GM13977 (cell line): Measurements from ENCODE around the gene ARFRP1.

Experiments
- DNase-seq: peaks from one replicate; pipeline ENCODE4 v3.0.0; 2012; ENCODE audit warnings: low spot score
- CTCF ChIP-seq: IDR thresholded peaks from 2 replicates; pipeline ENCODE4 v1.5.1; 2012; ENCODE audit warnings: mild to moderate bottlenecking, control low read depth; ENCODE audit not compliant: insufficient read depth; ENCODE audit errors: extremely low read depth, missing control alignments
- in situ Hi-C: fragments of 300-500 bp; cut with MboI; formaldehyde crosslinking; loops from one replicate; pipeline ENCODE4 v1.12.0; 2022; ENCODE audit warnings: low sequenced_read_pairs, low pct_unique_long_range_greater_than_20kb, mixed read lengths, inconsistent platforms; ENCODE audit not compliant: unreplicated experiment

Gene ARFRP1

GRCh38 chr20:63694584-63695423, 13.0 kb downstream of the ARFRP1 start:
- TF ChIP-seq CTCF: no peak
- DNase-seq: no peak
- in situ Hi-C loops: no loop called here

- no peak for DNase-seq
- in situ Hi-C loops: no loop called here
- no peak for TF ChIP-seq CTCF
Measured at GRCh38 chr20:63693733-63694583, 13.8 kb downstream of the ARFRP1 start.

GRCh38 chr20:63693083-63693732, 14.6 kb downstream of the ARFRP1 start:
- DNase-seq: no peak
- no peak for TF ChIP-seq CTCF
- in situ Hi-C loops: no loop called here

- in situ Hi-C loops: no loop called here
- no peak for DNase-seq
- TF ChIP-seq CTCF: no peak
Measured at GRCh38 chr20:63692436-63693082, 15.2 kb downstream of the ARFRP1 start.

GRCh38 chr20:63691711-63692435, 15.9 kb downstream of the ARFRP1 start:
- no peak for TF ChIP-seq CTCF
- in situ Hi-C loops: no loop called here
- no peak for DNase-seq
